GM21390 (cell line): ENCODE data around the gene CCDC69.
"Not testable (repeated sequence)": the region's sequence is repeated elsewhere in the genome, so short reads cannot be mapped to it uniquely, and the experiment has no call there.

Source experiments
- ATAC-seq: cut with Tn5 transposase; IDR thresholded peaks from one replicate; pipeline ENCODE4 v1.9.1; 2021; ENCODE audit not compliant: unreplicated experiment

Gene CCDC69

GRCh38 chr5:151222790-151223446, 974 bp downstream of the CCDC69 start:
- peak; percentile 69 for ATAC-seq

GRCh38 chr5:151222054-151222789, 1.7 kb downstream of the CCDC69 start:
- ATAC-seq, result no peak

GRCh38 chr5:151221574-151221973, 2.3 kb downstream of the CCDC69 start:
- no peak for ATAC-seq

- no peak for ATAC-seq
Observed at GRCh38 chr5:151219789-151220188, 4.1 kb downstream of the CCDC69 start.

GRCh38 chr5:151219138-151219537, 4.8 kb downstream of the CCDC69 start:
- no peak for ATAC-seq

- ATAC-seq, result no peak
Observed at GRCh38 chr5:151218177-151218576, 5.7 kb downstream of the CCDC69 start.

GRCh38 chr5:151216781-151217180, 7.1 kb downstream of the CCDC69 start:
- ATAC-seq, result no peak

- ATAC-seq, result no peak
Observed at GRCh38 chr5:151215546-151215880, 8.4 kb downstream of the CCDC69 start.

- peak; percentile 56 for ATAC-seq
Observed at GRCh38 chr5:151214614-151215545, 9.0 kb downstream of the CCDC69 start.

GRCh38 chr5:151213803-151214613, 9.9 kb downstream of the CCDC69 start:
- peak; percentile 83 for ATAC-seq

- no peak for ATAC-seq
Observed at GRCh38 chr5:151212406-151212798, 11.5 kb downstream of the CCDC69 start.

- no peak for ATAC-seq
Observed at GRCh38 chr5:151208481-151208914, 15.4 kb downstream of the CCDC69 start.

- ATAC-seq, result no peak
Observed at GRCh38 chr5:151205411-151205810, 18.5 kb downstream of the CCDC69 start.

GRCh38 chr5:151204051-151204450, 19.8 kb downstream of the CCDC69 start:
- ATAC-seq, result no peak

GRCh38 chr5:151202381-151203139, 21.3 kb downstream of the CCDC69 start:
- no peak for ATAC-seq

- ATAC-seq, result no peak
Observed at GRCh38 chr5:151200913-151201595, 22.8 kb downstream of the CCDC69 start.

GRCh38 chr5:151199581-151200185, 24.2 kb downstream of the CCDC69 start:
- ATAC-seq, result no peak

- ATAC-seq, result no peak
Observed at GRCh38 chr5:151198861-151199260, 25.0 kb downstream of the CCDC69 start.

GRCh38 chr5:151197291-151197600, 26.6 kb downstream of the CCDC69 start:
- ATAC-seq, result not testable (repeated sequence)
